ENCODE data around the gene ANKRD31. TPM values are rescaled to one million over a fixed set of nuclear protein-coding genes. Genes with fewer than 3 reads are reported as not detected.
"Not testable (repeated sequence)": the region's sequence is repeated elsewhere in the genome, so short reads cannot be mapped to it uniquely, and the experiment has no call there.

The ANKRD31 gene
- total RNA-seq, 1 experiment from 2014 or later = 0.69 TPM

- DNase-seq (ENCODE audit: low read depth, low spot score); in situ Hi-C loops (cut with HindIII; ENCODE audit: low pct_unique_long_range_greater_than_20kb, low sequenced_read_pairs): not testable (repeated sequence)
These were observed 61.8 kb downstream of the ANKRD31 start for GRCh38 chr5:75174872-75175271.

DNA sequence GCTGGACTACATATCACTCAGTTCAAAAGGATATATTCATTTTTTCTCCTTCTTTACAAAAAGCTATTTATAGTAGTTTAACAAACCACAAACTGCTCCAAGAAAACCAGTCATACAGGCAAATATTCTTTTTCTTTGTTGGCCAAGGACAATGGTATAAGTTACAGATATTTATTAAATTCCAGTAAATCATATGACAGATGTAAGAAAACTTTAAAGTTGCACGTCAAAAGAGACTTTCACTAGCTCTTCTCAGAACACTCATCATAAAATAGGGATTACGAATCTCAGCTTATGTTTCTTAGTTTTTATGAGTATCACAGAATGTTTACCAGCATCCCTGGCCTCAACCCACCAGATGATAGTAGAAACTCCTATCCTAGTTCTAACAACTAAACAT, 67.2 kb downstream of the ANKRD31 start:
- in situ Hi-C loops (cut with HindIII; ENCODE audit: low pct_unique_long_range_greater_than_20kb, low sequenced_read_pairs) = no loop called here
- DNase-seq (ENCODE audit: low read depth, low spot score) = no peak

GRCh38 chr5:75168026-75168735, 68.5 kb downstream of the ANKRD31 start:
- in situ Hi-C loops (cut with HindIII; ENCODE audit: low pct_unique_long_range_greater_than_20kb, low sequenced_read_pairs) = no loop called here
- no peak for DNase-seq (ENCODE audit: low read depth, low spot score)

DNA sequence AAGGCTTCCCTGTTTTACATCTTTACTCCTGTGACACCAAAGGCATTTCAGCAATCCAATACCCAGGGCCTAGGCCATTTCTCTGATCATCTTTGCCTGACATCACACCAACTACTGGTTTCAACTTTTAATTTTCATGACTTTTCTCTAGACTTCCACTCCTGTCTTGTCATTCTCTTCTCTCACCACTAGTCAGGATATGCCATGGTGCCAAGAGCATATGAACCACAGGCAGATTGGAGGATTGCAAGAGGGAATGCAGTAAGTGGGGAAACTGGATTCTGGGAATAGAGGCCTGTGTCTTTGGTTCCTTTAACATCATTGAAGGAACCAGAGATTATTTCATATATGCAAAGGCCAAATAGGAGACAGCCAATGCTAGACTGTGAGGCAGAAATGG, 69.3 kb downstream of the ANKRD31 start:
- in situ Hi-C loops (cut with HindIII; ENCODE audit: low pct_unique_long_range_greater_than_20kb, low sequenced_read_pairs) = no loop called here
- DNase-seq (ENCODE audit: low read depth, low spot score) = peak; percentile 66

- DNase-seq (ENCODE audit: low read depth, low spot score); in situ Hi-C loops (cut with HindIII; ENCODE audit: low pct_unique_long_range_greater_than_20kb, low sequenced_read_pairs): not testable (repeated sequence)
These were observed 75.2 kb downstream of the ANKRD31 start for GRCh38 chr5:75161508-75161907.

DNA sequence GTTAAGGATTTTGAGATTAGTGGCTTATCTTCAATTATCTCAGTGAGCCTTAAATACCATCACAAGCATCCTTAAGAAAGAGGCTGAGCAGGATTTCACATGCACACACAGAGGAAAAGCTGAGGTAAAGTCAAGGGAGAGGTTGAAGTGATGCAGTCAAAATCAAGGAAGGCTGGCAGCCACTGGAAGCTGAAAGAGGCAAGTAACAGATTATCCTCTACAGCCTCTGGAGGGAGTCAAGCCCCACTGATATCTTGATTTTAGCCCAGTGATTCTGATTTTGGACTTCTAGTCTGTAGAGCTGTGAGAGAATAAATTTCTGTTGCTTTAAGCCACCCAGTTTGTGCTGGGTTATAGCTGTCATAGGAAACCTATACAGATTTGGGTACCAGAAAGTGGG, 80.1 kb downstream of the ANKRD31 start:
- in situ Hi-C loops (cut with HindIII; ENCODE audit: low pct_unique_long_range_greater_than_20kb, low sequenced_read_pairs) = no loop called here
- peak; percentile 72 for DNase-seq (ENCODE audit: low read depth, low spot score)

GRCh38 chr5:75152860-75153259, 83.8 kb downstream of the ANKRD31 start:
- in situ Hi-C loops (cut with HindIII; ENCODE audit: low pct_unique_long_range_greater_than_20kb, low sequenced_read_pairs) = no loop called here
- no peak for DNase-seq (ENCODE audit: low read depth, low spot score)

GRCh38 chr5:75148051-75148450, 88.6 kb downstream of the ANKRD31 start:
- in situ Hi-C loops (cut with HindIII; ENCODE audit: low pct_unique_long_range_greater_than_20kb, low sequenced_read_pairs) = no loop called here
- DNase-seq (ENCODE audit: low read depth, low spot score) = no peak

DNA sequence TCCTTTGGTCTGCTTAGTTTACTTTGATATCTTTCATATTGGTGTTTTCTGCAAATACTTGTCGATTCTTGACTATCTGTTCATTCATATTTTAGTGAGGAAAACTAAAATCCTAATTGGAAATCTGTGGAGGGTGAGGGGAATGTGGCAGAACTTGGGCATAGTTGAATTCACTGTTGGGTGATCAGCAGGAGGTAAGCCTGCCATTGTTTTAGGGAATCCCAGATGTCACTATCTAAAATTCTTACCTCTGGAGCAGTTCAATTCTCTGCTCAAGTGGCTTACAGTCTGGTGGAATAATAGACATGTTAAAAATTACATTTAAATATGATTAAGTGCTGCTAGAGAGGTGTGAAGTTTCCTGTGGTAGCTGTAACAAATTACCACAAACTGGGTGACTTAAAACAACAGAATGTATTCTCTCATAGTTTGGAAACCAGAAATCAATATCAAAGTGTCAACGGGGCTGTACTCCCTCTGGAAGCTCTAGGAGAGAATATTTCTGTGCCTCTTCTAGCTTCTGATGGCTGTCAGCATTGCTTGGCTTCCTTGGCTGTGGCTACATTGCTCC, 94.0 kb downstream of the ANKRD31 start:
- no peak for DNase-seq (ENCODE audit: low read depth, low spot score)
- in situ Hi-C loops (cut with HindIII; ENCODE audit: low pct_unique_long_range_greater_than_20kb, low sequenced_read_pairs) = no loop called here

DNA sequence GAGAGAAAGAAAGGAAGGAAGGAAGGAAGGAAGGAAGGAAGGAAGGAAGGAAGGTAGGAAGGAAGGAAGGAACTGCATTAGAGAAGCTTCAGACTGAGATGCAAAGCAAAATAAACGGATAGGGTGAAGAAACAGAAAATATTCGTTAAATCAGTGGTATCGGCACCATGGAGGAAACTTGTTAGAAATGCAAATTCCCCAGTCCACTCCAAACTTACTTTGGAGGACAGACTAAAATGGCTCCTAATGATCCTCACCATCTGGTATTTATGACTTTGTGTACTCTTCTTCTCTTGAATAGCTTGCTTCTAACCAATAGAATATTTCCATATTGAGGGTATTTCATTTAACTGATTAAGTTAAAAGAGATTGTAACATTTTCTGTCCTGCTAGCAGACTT, 96.4 kb downstream of the ANKRD31 start:
- in situ Hi-C loops (cut with HindIII; ENCODE audit: low pct_unique_long_range_greater_than_20kb, low sequenced_read_pairs) = no loop called here

DNA sequence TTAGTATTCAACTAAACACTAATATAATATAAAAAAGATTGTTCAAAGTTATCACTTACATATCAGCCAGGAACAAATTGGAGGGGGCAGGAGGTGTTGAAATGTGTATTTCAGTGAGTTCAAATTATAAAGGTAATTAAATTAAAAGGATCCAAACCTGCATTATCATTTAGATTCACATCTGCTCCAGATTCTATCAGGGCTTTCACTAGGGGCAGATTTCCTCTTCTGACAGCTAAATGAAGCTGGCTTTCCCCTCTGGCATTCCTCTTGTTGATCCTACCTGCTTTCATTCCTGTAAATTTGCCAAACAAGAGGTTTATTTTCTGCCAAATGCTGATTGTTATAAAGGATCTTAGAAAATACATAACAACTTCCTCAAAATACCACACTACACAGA, 98.0 kb downstream of the ANKRD31 start:
- in situ Hi-C loops (cut with HindIII; ENCODE audit: low pct_unique_long_range_greater_than_20kb, low sequenced_read_pairs) = no loop called here
- no peak for DNase-seq (ENCODE audit: low read depth, low spot score)

More for the DNA sequence above, 96.4 kb downstream of the ANKRD31 start:
- no peak for DNase-seq (ENCODE audit: low read depth, low spot score)

DNA sequence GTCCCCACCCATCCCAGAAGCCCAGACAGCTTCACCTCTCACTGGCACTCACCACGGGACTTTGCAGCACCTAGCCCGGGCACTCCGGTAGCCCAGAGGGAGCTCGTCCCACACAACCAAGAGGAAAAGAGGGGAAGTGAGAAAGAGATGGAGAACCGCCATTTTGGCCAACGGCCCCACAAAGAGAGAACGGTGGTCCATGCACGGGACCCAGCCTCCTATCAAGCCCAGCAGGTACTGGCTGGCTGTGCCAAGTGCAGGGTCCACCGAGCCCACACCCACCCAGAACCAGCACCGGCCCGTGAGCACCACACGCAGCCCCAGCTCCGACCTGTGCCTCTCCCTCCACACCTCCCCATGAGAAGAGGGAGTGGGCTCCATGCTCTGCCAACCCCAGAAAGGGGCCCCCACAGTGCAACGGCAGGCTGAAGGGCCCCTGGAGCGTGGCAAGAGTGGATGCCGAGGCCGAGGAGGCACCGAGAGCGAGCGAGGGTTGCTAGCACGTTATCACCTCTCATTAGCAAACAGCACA, 105.8 kb downstream of the ANKRD31 start:
- DNase-seq (ENCODE audit: low read depth, low spot score) = no peak
- in situ Hi-C loops (cut with HindIII; ENCODE audit: low pct_unique_long_range_greater_than_20kb, low sequenced_read_pairs) = no loop called here

DNA sequence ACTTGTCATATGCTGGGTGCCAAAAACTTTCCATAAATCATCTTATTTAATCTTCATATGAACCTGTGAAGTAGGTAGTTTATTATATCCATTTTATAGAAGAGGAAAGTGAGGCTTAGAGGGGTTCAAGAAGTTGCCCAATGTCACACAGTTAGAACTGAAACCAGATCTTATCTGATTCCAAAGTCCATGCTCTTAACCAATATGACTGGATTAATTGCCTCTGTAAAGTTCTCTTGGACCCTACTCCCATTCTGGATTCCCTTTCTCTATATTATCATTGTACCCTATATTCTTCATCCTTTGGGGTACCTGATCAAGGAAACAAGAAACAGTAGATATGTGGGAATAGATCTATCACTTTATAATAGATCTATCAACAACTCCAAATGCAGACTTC, 119.8 kb downstream of the ANKRD31 start:
- no peak for DNase-seq (ENCODE audit: low read depth, low spot score)
- in situ Hi-C loops (cut with HindIII; ENCODE audit: low pct_unique_long_range_greater_than_20kb, low sequenced_read_pairs) = no loop called here

GRCh38 chr5:75114311-75114710, 122.4 kb downstream of the ANKRD31 start:
- in situ Hi-C loops (cut with HindIII; ENCODE audit: low pct_unique_long_range_greater_than_20kb, low sequenced_read_pairs) = not testable (repeated sequence)
- DNase-seq (ENCODE audit: low read depth, low spot score) = peak; percentile 72

DNA sequence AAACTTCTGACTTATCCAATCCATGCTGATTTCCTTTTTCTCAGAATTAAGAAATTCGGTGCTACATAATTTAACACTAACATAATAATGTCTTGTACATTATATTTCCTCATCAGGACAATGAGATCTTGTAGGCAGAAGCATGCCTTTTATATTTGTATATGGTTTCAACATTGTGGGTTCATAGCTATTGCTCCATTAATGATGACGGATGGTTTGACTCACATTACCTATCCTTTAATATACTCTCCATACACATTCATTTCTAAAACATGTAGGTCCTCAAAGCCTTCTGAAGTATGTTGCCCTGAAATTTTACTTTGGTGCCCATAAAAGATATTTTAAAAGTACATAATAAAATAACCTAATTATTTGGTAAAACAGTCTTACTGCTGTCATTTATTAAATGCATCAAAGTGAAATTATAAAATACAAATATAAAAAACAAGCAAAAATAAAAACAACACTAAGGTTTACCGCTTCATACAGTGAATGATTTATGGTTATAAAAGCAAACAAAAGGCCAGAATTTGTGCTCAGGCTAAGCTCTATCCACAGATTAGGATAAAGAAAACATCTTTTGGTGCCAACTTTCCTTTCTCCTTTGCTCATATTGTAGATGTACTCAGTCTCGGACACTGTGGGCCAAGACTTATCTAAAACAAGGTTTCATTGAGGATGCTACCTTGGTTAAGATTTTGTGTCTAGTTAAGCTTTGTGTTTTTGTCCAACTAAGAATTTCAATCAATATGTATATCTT, 123.1 kb downstream of the ANKRD31 start:
- DNase-seq (ENCODE audit: low read depth, low spot score) = no peak
- in situ Hi-C loops (cut with HindIII; ENCODE audit: low pct_unique_long_range_greater_than_20kb, low sequenced_read_pairs) = no loop called here

DNA sequence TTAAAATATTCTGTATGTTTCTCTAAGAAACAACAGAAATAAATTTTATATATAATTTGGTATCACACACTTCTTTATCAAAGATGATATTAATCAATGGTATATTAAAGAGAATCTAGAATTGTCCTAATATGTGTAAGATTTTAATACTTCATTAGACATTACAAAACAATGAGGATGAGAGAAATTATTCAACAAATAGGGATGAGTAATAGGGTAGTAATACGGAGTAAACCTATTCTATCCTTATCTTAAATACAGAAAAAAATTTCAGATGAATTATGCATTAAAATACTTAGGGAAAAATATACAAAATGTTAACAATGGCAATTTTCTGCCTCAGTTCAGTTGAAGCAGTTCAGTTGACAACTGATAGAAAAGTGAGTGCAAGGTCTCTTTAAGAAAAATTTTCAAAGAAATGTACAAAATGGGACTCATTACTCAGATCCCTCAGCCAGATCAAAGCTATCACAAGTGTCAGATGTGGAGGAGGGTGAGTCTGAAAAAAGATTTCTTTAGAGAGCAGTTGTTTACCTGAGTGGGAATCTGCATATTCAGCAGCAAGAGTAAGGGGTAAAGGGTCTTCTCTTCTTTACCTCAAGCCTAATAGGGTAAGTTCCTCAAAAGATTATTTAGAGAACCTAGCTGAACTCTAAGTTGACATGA, 127.6 kb downstream of the ANKRD31 start:
- in situ Hi-C loops (cut with HindIII; ENCODE audit: low pct_unique_long_range_greater_than_20kb, low sequenced_read_pairs) = no loop called here
- DNase-seq (ENCODE audit: low read depth, low spot score) = no peak

GRCh38 chr5:75108515-75108914, 128.2 kb downstream of the ANKRD31 start:
- DNase-seq (ENCODE audit: low read depth, low spot score) = no peak
- in situ Hi-C loops (cut with HindIII; ENCODE audit: low pct_unique_long_range_greater_than_20kb, low sequenced_read_pairs) = no loop called here

GRCh38 chr5:75095956-75096355, 140.7 kb downstream of the ANKRD31 start:
- in situ Hi-C loops (cut with HindIII; ENCODE audit: low pct_unique_long_range_greater_than_20kb, low sequenced_read_pairs); DNase-seq (ENCODE audit: low read depth, low spot score): not testable (repeated sequence)

Data from SK-MEL-5 (cell line).